Measurements from ENCODE around the gene SLC9C2. TPM values are rescaled to one million over a fixed set of nuclear protein-coding genes. Genes with fewer than 3 reads are reported as not detected.

The SLC9C2 gene
- total RNA-seq, 1 donor from 2014 or later = 0.54 TPM

DNA sequence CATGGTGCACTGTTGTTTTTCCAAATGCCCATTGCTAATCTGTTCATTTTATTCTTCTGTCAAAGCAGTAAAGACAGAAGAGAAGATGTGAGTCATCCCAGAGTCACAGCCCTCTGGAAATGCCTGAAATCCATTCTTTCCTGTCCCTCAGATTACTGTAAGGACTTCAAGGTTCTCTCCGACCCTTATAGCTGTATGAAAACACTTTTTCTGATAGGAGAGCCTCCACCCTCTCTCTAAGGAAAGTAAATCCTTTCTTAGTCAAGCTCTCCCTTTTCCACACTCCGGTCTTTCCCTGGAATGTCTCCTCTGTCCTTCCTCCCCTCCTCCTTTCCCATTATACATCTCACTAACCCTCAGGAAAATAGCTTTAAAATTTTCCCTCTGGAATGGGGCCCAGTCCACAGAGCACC, 129.3 kb downstream of the SLC9C2 start:
- peaks cover 3% of the 10 kb centered on the region for H3K36me3 ChIP-seq (ENCODE audit: insufficient read depth, low read length)
- no peaks in the 10 kb centered on the region for H3K27me3 ChIP-seq (ENCODE audit: insufficient read depth, low read length)
- peak overlapping the region; percentile 74 for H3K27ac Mint-ChIP-seq (ENCODE audit: unreplicated experiment)
- FAIRE-seq (no peak), DNase-seq (ENCODE audit: low read depth) (peak; percentile 71)
- peak overlapping the region; percentile 17 for H3K4me3 ChIP-seq (ENCODE audit: insufficient read depth, low read depth, low read length)
- H4K20me1 ChIP-seq (ENCODE audit: insufficient read depth, low read length) = peaks cover 11% of the 10 kb centered on the region
- TF ChIP-seq, protein P1, sequence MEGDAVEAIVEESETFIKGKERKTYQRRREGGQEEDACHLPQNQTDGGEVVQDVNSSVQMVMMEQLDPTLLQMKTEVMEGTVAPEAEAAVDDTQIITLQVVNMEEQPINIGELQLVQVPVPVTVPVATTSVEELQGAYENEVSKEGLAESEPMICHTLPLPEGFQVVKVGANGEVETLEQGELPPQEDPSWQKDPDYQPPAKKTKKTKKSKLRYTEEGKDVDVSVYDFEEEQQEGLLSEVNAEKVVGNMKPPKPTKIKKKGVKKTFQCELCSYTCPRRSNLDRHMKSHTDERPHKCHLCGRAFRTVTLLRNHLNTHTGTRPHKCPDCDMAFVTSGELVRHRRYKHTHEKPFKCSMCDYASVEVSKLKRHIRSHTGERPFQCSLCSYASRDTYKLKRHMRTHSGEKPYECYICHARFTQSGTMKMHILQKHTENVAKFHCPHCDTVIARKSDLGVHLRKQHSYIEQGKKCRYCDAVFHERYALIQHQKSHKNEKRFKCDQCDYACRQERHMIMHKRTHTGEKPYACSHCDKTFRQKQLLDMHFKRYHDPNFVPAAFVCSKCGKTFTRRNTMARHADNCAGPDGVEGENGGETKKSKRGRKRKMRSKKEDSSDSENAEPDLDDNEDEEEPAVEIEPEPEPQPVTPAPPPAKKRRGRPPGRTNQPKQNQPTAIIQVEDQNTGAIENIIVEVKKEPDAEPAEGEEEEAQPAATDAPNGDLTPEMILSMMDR (IDR thresholded peaks at IDR 0.05; ENCODE audit: insufficient read depth, low read depth, low read length) = no peak
- no peak for TF ChIP-seq EZH2 (IDR thresholded peaks at IDR 0.05; ENCODE audit: insufficient read depth, low read length)
- H3K79me2 ChIP-seq (ENCODE audit: insufficient read depth, low read length) = peaks cover 43% of the 10 kb centered on the region
- no peaks in the 10 kb centered on the region for H3K27me3 Mint-ChIP-seq (ENCODE audit: low read depth, unreplicated experiment)
- H3K4me2 ChIP-seq (ENCODE audit: low read length) = peak overlapping the region; percentile 87
- peaks cover 26% of the 10 kb centered on the region for H3K4me1 Mint-ChIP-seq (ENCODE audit: low read depth, unreplicated experiment)
- H3K9ac ChIP-seq (ENCODE audit: low read length) = peak overlapping the region; percentile 69
- H3K9me3 Mint-ChIP-seq (ENCODE audit: unreplicated experiment) = peaks cover 22% of the 10 kb centered on the region
- H3K36me3 Mint-ChIP-seq (ENCODE audit: low read depth, unreplicated experiment) = peaks cover 25% of the 10 kb centered on the region
- peaks cover 32% of the 10 kb centered on the region for H3K4me1 ChIP-seq (ENCODE audit: insufficient read depth, low read length)
- peak overlapping the region; percentile 71 for H3K4me3 Mint-ChIP-seq (ENCODE audit: unreplicated experiment)
- H3K9me3 ChIP-seq (ENCODE audit: insufficient read depth, low read depth, low read length) = no peaks in the 10 kb centered on the region
- peak overlapping the region; percentile 83 for H3K27ac ChIP-seq (ENCODE audit: low read depth, low read length)
- H2AFZ ChIP-seq (ENCODE audit: low read depth, low read length) = peak overlapping the region; percentile 65

DNA sequence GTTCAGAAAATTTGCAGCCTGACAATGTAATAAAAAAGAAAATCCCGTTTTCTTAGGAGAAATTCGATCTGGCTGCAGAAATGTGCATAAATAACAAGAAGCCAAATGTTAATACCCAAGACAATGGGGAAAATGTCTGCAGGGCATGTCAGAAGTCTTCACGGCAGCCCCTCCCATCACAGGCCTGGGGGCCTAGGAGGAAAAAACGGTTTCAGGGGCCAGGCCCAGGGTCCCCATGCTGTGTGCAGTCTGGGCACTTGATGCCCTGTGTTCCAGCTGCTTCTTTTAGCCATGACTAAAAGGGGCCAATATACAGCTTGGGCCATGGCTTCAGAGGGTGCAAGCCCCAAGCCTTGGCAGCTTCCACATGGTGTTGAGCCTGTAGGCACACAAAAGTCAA, 132.3 kb downstream of the SLC9C2 start:
- Histone ChIP-seq H3K79me2 (ENCODE audit: insufficient read depth, low read length) (peaks cover 21% of the 10 kb centered on the region), H2AFZ (ENCODE audit: low read depth, low read length) (no peak overlapping the region), H4K20me1 (ENCODE audit: insufficient read depth, low read length) (no peaks in the 10 kb centered on the region), H3K4me1 (ENCODE audit: insufficient read depth, low read length) (peaks cover 24% of the 10 kb centered on the region), H3K27me3 (ENCODE audit: insufficient read depth, low read length) (no peaks in the 10 kb centered on the region), H3K9ac (ENCODE audit: low read length) (no peak overlapping the region), H3K36me3 (ENCODE audit: insufficient read depth, low read length) (peaks cover 3% of the 10 kb centered on the region), H3K4me3 (ENCODE audit: insufficient read depth, low read depth, low read length) (no peak overlapping the region), H3K4me2 (ENCODE audit: low read length) (no peak overlapping the region), H3K27ac (ENCODE audit: low read depth, low read length) (no peak overlapping the region), H3K9me3 (ENCODE audit: insufficient read depth, low read depth, low read length) (no peaks in the 10 kb centered on the region)
- Mint-ChIP-seq H3K9me3 (ENCODE audit: unreplicated experiment) (peaks cover 27% of the 10 kb centered on the region), H3K27me3 (ENCODE audit: low read depth, unreplicated experiment) (no peaks in the 10 kb centered on the region), H3K4me3 (ENCODE audit: unreplicated experiment) (no peak overlapping the region), H3K27ac (ENCODE audit: unreplicated experiment) (no peak overlapping the region), H3K4me1 (ENCODE audit: low read depth, unreplicated experiment) (peaks cover 22% of the 10 kb centered on the region), H3K36me3 (ENCODE audit: low read depth, unreplicated experiment) (peaks cover 30% of the 10 kb centered on the region)
- FAIRE-seq (no peak), DNase-seq (ENCODE audit: low read depth) (no peak)
- no peak for TF ChIP-seq EZH2 (IDR thresholded peaks at IDR 0.05; ENCODE audit: insufficient read depth, low read length)
- TF ChIP-seq, protein P1 (IDR thresholded peaks at IDR 0.05; ENCODE audit: insufficient read depth, low read depth, low read length) = no peak

DNA sequence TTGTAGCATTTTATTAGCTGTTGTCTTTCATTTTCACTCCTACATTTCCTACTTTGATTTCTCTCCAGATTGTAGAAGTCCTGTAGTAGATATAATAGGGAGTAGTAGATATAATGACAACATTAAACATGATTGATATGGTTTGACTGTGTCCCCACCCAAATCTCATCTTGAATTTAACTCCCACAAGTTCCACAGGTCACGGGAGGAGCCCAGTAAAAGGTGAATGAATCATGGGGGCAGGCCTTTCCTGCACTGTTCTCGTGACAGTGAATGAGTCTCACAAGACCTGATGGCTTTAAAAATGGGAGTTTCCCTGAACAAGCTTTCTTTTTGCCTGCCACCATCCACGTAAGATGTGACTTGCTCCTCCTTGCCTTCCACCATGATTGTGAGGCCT, 133.2 kb downstream of the SLC9C2 start:
- Histone ChIP-seq H3K79me2 (ENCODE audit: insufficient read depth, low read length) (peaks cover 12% of the 10 kb centered on the region), H3K9ac (ENCODE audit: low read length) (no peak overlapping the region), H4K20me1 (ENCODE audit: insufficient read depth, low read length) (no peaks in the 10 kb centered on the region), H2AFZ (ENCODE audit: low read depth, low read length) (no peak overlapping the region), H3K9me3 (ENCODE audit: insufficient read depth, low read depth, low read length) (no peaks in the 10 kb centered on the region), H3K4me1 (ENCODE audit: insufficient read depth, low read length) (peaks cover 17% of the 10 kb centered on the region), H3K27me3 (ENCODE audit: insufficient read depth, low read length) (no peaks in the 10 kb centered on the region), H3K4me3 (ENCODE audit: insufficient read depth, low read depth, low read length) (no peak overlapping the region), H3K36me3 (ENCODE audit: insufficient read depth, low read length) (peaks cover 3% of the 10 kb centered on the region), H3K4me2 (ENCODE audit: low read length) (no peak overlapping the region), H3K27ac (ENCODE audit: low read depth, low read length) (no peak overlapping the region)
- DNase-seq (ENCODE audit: low read depth) = no peak
- Mint-ChIP-seq H3K27me3 (ENCODE audit: low read depth, unreplicated experiment) (no peaks in the 10 kb centered on the region), H3K27ac (ENCODE audit: unreplicated experiment) (no peak overlapping the region), H3K36me3 (ENCODE audit: low read depth, unreplicated experiment) (peaks cover 34% of the 10 kb centered on the region), H3K9me3 (ENCODE audit: unreplicated experiment) (peaks cover 30% of the 10 kb centered on the region), H3K4me3 (ENCODE audit: unreplicated experiment) (no peak overlapping the region), H3K4me1 (ENCODE audit: low read depth, unreplicated experiment) (peaks cover 14% of the 10 kb centered on the region)
- FAIRE-seq = no peak
- TF ChIP-seq, protein P1 (IDR thresholded peaks at IDR 0.05; ENCODE audit: insufficient read depth, low read depth, low read length) = no peak

Data from astrocyte (in vitro differentiated cells and primary cell).